Measurements from ENCODE around the gene AUTS2.

Gene AUTS2

DNA sequence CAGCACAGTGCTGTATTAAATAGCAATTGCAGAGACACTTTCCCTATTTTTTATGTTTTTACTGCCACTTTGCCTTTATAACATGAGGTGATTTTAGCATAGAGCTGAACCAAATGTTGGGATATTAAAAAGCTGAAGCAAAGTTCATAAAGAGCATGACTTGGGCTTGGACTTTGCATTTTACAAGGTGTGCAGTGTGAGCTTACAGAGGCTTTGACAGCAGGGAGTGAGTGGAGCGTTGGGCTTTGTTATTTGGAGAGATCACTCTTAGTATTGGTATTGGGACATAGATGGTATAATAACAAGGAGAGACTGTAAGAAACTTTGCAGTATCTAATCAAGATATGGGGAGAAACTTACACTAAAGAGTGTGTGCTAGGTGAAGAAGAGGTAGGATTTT is 449.1 kb downstream of the AUTS2 start:
- DNase-seq, result no peak

DNA sequence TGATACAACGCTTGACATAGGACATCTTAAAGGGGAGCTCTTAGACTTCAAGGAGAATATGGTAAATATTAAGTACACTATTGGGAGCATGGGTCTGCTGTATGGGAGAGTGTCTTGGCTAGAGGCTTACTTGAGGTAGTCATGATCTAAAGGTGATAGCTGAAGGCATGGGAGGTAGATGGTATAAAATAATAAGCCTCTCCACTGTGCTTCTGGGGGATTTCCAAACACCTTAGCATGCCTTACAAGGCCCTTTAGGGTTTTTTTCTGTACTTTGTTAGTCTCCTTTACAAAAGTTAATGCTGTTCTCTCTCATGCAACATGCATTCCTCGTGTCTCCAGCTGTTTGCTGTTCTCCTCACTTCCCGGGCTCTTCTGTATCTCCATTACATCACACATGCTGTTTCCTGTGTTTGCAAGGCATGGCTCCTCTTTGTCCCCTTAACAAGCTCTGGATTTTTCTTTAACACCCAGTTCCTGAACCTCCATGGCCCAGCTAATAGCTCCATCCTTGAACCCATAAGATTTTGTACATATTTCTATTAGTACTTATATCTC is 449.7 kb downstream of the AUTS2 start:
- no peak for DNase-seq

DNA sequence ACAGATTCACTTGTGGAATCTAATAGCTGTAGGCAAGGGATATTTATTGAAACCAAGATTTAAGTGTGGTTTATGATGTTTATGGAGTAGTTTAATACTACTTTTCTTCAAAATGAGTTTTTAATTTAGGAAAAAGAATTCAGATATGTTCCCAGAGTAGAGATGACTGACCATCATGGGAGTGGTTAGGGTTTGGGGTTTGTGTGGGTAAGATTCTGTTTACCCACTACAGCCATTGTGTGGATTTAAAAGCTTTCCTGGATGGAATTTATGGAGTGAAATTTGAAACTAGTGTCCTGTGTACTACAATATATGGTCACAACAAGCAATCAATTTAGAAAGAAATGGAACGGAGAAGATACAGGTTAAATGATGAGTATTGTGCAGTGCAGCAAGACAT is 453.5 kb downstream of the AUTS2 start:
- DNase-seq, result no peak

DNA sequence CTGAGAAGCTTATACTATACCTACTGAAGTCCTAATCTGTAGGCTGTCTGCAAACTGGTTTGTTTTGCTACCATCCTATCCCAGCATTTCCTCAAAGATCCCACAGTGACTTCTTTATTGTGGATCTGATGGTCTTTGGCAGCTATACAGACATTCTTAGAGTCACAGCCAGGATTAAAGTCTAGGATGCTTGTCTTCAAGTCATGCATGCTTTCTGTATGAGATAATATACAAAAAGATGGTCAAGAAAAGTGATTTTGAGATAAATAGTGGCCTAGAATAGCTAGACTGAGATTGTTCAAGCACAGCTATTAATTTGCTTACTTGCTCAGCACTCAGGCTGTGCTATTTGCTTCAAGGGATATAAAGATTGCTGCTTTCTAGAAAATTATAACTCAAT is 454.4 kb downstream of the AUTS2 start:
- no peak for DNase-seq

DNA sequence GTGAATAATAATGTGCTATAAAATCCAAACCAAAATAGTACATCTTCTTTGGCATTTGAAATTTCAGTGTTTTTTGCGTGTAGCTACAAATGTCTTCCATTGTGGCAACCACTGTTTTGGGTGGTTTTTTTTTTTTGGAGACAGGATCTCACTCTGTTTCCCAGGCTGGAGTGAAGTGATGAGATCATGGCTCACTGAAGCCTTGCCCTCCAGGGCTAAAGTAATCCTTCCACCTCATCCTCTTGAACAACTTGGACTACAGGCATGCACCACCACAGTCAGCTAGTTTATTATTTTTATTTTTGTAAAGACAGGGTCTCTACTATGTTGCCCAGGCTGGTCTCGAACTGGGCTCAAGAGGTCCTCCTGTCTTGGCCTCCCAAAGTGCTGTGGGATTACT is 455.1 kb downstream of the AUTS2 start:
- no peak for DNase-seq

DNA sequence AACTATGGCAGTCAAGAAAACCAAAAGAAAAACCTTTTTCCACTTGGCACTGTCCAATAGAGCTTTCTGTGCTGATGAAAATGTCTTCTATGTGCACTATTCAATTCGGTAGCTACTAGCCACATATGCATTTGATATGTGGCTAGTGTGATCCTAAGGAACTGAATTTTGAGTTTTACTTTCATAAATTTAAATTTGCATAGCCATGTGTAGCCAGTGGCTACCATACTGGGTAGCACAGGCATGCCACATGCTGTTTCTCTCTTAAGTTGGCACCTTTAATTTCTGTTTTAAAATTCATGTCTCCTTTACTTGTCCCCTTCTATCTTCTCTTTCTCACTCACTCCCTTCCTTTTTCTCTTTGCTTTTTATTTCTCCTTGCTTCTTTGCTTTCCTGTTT is 455.7 kb downstream of the AUTS2 start:
- no peak for DNase-seq

DNA sequence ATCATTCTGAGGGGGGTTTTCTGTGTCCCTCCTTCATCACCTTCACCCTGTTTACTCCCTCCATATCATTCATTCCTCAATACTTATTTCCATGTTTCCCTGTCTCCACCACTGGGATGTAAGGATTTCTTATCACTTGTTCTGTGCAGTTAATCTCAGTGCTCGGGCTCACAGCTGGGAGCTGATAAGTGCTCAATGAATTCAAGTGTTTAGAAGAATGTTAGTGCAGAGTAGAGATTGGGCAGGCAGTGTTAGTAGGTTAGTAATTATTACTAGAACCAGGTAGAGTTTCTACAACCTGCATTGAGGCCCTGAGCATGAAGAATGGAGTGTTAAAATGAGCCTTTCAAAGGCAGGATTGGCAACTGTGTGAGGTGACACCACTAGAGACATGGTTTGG is 458.1 kb downstream of the AUTS2 start:
- DNase-seq, result no peak

DNA sequence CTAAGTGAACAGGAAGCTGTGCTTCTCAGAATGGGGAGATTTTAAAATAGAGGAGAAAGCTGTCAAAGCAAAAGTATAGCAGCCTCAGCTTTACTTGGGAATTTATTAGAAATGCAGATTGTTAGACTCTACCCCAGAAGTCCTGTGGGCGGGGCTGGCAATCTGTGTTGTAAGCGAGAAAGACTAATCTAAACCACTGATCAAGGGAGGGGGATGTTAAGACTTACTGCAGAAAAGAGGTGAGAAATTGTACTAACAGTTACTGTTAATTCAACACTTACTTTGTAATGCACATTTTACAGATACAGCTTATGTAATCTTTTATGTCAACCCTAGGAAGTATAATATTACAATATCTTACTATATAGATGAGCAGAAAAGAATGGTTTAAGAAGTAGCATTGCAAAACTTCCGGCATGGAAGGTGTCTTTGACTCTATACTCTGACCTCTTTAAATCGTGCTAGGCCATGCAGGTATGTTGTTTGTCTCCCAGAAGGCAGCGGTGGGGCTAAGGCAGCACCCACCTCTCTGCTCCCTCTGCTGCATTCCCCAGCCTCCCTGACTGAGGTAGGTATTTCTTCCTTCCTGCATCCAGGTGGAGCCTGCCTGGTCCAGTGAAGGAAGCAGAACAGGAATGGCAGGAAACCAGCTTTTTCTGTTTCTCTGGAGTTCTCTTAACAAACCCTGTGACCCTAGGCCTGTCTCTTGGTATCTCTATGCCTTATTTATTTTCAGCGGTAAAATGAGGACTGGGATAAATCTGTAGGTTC is 462.2 kb downstream of the AUTS2 start:
- DNase-seq, result no peak

DNA sequence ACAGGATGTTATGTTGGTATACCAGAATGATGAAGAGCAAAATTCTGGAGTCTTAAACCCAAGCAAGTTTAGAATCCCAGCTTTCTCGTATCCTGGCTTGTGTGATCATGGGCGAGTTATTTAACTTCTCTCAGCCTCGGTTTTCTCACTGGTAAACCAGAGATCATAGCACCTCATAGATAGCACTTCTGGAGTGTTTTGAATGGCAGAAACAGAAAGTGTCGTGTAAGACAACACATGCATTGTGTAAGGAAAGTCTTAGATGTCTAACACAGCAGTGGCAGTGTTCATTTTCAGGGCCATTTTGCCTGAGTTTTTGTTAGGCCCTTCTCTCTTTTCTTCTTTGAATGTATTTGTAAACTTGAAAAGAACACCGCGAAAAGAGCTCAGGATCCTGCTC is 465.1 kb downstream of the AUTS2 start:
- no peak for DNase-seq

DNA sequence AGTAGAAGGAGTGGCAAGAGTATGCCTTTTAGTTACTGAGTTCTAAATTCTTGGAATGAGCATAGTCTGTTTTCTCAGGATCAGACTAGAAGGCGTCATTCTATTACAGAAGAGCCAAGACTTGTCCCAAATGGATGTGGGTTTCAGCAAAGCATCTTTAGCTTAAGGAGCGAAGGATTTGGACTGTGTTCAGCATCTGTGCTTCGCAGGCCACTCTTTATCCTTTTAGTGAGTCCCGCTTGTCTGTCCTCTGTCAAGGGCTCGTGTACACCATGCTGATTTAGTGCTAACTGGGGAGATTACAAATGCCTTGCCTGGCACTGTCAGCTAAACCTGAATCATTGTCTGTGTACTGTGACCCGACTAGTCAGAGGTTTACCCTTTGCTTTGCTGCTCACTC is 465.7 kb downstream of the AUTS2 start:
- no peak for DNase-seq

DNA sequence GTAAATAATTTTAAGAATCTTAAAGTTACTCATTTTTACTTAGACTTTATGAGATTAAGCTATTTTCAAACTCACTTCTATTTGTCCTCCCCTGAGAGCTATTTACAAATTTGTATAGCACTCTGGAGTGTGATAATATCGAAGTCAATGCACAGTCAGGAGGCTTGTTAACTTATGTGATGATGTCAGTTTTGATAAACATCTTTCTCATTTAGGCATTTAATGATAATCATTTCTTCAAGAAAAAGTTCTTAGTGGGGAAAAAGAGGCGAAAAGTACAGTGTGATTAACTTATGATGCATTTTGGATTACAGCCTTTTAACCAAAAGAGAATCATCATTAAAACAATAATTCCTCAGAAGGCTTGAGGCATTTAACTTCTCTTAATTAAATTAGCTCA is 468.6 kb downstream of the AUTS2 start:
- no peak for DNase-seq

DNA sequence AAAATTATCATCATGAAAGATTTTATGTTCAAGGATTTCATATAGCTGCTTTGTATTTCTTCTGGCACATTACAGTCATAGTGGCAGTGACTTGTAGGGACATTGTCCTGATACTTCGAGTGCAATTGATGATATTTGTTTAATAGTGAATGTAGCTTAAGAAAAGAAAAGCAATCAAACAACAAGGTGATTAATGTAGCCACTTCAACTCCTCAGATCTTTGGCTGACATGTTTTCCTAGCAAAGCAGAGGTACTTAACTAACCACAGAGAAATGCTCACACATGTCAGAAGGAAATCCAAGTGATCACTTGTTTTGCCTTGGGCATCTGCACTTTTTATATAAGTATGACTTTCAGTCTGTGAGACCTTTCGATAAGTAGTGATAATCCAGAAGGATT is 470.3 kb downstream of the AUTS2 start:
- no peak for DNase-seq

DNA sequence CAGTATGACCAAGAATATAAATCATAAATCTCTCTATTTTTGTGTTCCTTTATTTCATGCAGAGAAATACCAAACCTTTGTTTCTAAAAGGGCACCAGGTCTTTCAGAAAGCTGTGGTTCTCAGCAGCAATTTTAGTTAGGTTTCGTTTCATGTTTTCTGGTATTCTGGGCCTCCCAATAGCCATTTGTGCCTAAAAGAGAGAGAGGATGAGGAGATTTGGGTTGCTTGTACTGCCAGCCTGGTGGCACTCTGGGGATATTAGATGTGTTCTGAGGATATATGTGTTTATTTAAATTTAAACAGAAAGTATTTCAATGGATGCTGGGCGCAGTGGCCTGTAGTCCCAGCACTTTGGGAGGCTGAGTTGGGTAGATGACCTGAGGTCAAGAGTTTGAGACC is 471.7 kb downstream of the AUTS2 start:
- DNase-seq, result no peak

DNA sequence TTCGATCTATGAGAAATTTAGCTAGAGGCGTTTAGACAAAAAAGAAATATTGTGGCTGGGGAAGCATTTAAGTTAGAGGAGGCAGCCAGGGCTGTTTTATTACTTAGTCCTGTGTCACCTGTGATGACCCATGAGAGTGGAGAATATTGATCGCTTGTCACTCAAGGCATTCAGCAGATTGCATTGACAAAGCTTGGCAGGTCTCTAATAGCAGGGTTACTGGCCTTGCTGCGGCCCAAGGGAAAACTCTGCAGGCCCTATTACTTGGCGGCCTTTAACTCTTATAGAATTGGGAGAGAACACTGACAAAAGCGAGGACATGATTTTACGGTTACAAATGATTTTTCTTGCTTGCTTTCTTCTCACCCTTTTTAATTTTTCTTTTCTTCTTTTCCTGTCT is 473.5 kb downstream of the AUTS2 start:
- DNase-seq, result no peak

DNA sequence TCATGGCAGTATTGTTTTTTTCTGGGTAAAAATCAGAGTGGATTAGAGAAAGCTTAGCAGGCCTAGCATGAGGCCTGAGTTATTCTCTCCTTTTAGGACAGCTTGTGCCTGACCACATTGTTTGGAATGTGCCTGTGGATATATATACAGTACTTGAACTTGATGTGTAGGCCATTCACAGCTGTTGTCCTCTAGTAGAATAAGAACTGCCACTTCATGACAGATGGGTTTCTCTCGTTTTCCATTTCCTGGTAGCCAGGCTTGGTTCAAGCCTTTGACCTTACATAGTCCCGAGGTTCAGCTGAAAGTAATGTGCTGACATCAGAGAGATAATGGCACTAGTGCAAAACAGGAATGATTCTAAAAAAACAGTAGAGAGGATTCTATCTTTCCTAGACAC is 473.9 kb downstream of the AUTS2 start:
- no peak for DNase-seq

DNA sequence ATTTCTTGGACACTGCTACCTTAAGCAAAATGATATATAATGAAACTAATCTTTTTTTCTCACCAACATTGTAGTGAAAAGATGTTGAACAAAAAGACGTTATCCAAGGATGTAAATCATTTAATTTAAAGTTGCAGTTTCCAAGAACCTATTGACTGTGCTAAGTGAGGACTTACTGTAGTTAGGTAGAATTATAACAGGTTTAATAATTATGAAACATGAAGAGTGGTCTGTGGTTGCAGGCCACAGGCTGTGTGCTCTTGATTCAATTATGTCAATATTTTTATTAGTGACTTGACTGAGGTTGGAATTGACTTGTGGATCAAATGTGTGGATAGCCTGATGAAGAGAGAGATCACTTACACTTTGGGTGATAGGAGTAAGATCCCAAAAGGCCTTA is 478.1 kb downstream of the AUTS2 start:
- DNase-seq, result no peak

DNA sequence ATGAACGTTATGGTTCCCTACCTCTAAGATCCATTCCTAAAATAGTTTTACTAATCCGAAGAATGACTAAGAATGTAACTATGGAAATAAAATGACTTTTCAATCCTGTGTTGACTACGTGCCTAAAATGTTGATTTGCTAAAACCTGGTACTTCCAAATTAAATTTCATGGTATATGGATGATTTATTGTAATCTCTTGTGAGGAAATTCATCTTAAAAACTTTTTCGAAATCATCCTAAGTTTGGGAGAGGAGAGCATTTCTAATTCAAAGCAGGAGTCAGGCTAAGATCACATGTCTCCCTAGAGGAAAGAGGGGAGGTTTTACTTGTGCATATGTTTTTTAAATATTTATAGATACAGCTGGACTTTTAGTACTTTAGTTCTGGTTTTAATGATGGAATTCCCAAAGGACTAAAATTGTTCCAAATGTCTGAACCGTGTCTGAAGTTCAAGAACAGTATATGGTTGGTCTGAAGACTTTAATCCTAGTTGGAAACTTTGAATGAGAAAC is 483.9 kb downstream of the AUTS2 start:
- no peak for DNase-seq

DNA sequence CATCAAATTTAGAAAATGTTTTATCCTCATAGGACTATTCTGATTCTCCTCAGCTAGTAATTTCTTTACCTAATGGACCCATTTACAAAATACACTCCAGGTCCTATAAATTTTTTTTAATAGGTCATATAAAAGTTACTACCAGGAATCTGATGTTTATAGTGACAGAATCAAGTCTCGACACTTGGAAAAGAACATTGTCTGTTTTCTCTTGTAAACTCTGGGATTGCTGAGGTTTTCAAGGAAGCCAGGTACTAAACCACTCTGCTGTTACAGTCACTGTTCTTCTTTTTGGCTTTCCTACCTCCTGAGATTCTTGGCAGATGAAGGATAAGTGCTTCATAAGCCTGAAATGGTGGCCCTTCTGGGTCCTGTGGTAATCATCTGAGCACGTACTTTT is 493.1 kb downstream of the AUTS2 start:
- DNase-seq, result no peak

DNA sequence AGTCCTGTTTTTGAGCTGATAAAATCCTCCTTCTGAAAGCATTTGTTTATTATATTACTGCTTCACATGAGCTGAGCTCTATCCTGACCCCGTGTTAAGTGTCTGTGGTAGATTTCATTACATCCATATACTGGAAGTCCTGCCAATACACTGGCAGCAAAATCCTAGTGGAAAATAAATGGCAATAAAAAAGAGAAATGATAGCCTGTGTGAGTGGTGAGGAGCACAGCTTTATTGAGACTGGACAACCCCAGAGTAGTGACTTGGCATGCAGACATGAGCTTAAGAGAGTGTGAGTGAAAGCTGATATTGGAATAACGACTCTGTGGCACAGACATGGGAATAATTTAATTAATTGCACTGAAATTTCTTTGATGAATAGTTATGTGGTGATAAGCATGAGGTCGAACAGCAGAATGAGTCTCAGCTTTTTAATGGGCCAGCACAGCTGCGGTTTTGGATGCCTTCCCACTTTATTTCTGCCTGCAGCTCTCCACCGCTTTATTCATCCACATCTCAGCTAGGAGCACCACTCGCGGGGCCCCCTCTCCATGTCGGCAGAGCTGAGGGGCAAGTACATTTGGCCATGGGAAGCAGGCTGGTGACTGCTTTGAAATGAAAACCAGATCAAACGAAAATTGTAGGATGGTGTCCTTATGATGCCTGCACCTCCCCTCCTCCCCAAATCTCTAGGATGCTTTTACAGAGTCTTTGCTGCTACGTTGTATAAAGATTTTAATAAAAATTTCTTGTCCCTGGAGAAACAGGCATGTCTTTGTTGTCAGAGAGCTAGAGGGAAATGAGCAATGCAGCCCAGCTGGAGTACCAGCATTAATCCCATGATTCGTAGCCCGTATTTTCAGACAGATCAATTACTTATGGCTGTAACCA is 494.3 kb downstream of the AUTS2 start:
- no peak for DNase-seq

DNA sequence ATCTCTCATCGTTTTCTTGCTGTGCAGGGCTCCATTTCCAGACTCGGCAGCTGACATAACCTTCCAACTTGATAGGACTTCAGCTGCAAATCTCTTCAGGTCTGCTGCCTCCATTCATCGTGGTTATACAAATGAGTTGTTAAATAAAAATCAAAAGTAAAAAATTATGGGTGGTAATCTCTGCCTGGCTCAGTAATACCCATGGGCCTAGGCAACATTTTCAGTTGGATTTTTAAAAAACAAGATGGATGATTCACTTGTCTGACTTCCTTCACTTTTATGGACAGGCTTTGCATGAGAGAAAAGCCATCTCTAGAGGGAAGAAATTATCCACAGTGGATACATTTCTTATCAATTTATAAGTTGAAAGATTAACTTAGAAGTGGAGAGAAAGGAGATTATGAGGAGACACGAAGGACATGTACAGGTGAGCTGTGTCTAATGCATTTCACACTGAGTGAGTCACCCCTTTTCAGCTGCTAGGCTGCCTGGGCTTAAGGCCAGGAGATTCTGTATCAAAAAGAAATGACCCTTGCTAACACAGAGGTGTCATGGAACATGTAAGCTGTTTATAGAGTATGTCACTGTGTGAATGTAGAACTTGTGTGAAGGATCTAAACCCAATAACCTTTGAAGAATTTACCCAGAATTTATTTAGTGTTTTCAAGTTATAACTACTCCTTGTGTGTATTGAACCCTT is 495.1 kb downstream of the AUTS2 start:
- no peak for DNase-seq

DNA sequence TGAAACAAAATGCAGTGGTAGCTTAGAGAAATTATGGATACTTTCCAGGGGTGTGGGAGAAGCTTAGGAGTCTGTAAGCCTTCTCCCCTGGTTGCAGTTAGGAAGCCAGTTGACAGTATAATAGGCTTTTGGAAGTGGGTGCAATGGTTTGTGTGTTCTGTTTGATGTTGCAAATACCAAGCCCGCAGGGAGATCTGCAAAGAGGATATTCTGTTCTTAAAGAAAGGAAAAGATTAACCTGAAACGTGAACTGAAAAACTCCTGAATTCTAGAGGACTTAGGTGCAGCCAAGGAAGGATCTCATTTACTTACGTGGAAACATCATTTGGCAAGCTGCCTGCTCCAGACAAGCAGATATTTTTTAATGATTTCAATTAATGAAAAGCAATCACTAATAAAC is 496.6 kb downstream of the AUTS2 start:
- DNase-seq, result no peak

DNA sequence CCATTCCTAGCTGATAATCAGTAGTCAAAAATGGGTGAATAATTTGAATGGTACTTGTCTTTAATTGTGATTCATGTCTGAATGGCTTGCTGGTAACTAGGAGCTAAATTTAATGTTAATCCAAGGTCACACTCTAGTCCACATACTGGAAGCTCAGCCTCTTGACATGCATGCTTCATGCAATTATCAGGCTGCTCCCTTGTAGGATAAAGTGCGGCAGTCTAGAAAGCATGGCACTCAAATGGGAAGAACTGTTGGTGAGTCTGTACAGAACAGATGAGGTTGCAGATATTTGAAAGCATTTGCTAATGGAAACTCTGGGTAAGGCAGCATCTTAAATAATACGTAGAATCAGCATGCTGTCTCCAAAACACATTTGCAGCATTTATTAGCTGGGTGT is 499.4 kb downstream of the AUTS2 start:
- DNase-seq, result no peak

DNA sequence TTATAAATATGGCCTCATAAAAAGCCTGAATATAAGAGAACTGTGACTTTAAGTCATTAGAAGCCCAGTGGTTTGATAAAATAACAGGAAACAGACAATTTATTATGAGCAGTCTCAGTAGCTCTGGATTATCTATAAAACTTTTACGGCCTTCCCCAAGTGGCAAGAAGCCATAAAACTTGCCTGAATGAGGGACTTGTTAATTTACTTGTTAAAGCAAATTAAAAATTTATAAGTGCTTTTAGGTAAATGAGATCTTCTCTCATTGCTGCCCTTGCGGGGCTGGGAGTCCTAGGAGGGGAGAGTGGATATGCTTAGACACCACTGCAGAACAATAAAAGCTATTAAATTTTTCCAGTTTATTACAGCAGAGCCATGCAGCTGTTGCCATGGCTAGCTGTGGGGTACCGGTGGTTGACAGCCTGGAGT is 499.9 kb downstream of the AUTS2 start:
- no peak for DNase-seq

Data from stimulated activated CD4-positive, alpha-beta T cell treated with anti-CD3 and anti-CD28 coated beads, Interleukin-4, amount 100 ng/mL, for 24 hours (primary cell).